Right renal pelvis (tissue), 4 donors: ENCODE measurements around the gene ITPR1. TPM values are rescaled to one million over a fixed set of nuclear protein-coding genes. Genes with fewer than 3 reads are reported as not detected.

ENCODE experiments used
- DNase-seq, 4 donors: peaks; one replicate each; pipeline ENCODE4 v3.0.0-alpha.2; 2013; ENCODE audit warnings: low read depth in 4 of 4, low spot score in 3 of 4, missing footprints in 1 of 4
- polyA plus RNA-seq, 4 donors: library from polyadenylated mRNA; unstranded; fragments of 120-200 nt; gene quantifications; one replicate each; pipeline ENCODE4 v1.2.1, GENCODE V29; 2013; ENCODE audit not compliant: insufficient read length in 4 of 4

The ITPR1 gene
- polyA plus RNA-seq, 4 donors, result 48.1 to 61.2 (median 53.4) TPM

DNA sequence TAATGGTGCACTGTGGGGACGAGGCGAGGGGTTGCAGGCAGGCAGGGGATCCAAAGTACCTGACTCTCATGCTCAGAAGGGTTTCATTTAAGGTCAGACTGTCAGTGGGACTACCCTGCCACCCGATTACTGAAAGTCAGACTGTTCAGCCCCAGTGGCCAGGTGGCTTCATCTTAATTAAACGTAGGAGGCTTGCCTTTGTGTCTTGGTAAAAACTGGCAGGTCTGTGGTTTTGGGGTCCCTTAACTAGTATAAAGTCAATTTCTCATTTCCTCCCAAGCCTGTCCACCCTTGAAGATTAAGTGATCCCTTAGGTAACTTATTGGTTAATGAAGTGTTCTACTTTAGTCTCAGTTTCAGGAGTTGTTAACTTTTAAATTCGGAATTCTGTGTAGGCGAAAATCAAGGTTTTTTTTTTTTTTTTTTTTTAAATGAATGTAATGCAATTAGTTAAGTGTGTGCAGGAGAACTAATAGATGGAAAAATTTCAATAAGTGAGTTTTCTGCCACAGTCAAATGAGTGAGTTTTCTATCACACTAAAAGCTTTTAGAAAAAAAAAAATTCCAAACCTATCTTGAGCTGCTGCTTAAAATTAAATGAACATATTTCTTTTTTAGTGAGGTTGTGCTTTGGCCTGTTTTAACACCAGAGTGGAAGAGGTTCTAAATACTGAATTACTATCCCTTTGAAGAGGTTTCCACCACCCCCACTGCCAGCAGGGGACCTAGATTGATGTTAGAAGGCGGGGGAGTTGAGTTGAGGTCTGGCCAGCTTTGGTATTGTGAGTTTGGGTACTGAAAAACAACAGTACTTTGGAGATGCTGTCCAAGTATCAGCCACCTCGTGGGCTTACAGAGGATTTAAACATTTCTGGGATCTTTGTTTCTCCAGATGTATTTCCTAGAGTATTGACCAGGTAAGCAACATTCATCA lies 15.2 kb downstream of the ITPR1 start:
- no peak for DNase-seq

DNA sequence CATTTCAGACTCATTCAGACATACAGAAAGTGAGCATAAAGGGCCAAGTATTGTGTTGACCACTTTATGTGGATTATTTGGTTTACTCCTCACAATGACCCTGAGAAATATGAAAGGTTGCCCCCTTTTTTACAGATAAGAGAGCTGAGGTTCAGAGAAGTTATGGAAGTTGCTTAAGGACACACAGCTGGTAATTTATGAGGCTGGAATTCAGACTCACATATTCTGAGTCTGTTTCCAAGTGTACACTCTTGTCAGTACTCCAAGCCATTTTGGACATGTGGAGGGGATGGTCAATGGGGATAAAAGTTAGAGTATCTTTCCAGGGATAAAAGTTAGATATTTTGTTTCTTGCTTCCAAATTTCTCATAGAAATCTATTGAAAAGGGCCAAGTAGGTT lies 15.9 kb downstream of the ITPR1 start:
- no peak for DNase-seq

DNA sequence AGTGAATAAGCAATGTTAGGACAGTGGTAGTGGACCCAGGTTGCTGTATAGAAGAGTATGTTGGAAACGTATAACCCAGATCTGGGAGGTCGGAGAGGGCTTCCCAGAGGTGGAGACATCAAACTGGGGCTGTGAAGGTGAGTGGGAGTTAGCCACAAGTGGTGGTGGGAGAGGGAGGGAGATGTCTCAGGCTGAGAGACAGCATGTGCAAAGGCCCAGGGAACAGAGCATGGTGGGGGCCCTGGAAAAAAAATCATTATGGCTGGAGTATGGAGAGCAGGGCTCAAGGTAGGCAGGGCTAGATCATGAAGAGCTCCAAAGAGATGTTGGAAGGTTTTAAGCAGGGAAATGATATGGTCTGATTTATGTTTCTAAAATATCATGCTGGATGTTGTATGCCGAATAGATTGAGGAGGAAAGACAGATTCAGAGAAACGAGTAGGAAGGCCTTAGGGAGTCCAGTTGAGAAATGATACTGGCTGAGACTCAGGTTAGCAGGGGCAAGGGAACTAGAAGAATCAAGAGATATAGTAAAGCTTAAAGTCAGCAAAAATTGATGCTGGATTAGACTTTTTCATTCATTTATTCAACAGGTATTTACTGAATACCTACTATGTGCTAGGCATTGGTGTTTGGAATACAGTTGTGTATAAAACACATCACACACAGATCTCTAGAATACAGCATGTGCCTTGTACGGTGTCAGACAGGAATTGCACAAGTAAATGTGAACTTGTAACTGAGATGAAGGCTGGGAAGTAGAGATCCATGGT lies 17.0 kb downstream of the ITPR1 start:
- no peak for DNase-seq

DNA sequence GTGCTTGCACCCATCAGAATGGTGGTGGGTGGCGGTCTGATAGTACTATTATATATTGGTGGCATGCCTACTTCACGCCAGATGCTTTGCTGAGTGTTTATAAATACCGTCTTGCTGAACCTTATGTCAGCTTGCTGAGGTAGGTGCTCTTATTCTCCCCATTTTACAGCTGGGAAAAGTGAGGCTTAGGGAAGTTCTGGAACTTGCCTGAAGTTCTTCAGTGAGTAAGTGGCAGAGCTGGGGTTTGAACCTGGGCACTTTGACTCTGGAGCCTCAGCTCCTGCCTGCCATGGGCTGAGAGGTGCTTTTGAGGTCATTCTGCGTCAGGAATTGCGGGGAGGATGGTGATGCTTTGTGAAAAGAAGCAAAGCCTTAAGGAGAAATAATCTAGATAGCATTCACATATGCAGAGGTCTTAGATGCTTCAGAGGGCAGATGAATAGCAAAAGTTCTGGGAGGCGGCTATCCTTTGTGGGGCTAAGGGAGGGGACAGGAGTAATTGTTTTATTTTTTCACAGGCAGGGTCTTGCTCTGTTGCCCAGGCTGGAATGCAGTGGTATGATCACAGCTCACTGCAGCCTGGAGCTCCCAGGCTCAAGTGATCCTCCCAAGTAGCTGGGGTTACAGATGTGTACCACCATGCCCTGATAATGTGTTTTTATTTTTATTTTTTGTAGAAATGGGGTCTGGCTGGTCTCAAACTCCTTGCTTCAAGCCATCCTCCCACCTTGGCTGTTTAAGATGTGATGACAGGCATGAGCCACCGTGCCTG lies 18.5 kb downstream of the ITPR1 start:
- DNase-seq, result no peak

DNA sequence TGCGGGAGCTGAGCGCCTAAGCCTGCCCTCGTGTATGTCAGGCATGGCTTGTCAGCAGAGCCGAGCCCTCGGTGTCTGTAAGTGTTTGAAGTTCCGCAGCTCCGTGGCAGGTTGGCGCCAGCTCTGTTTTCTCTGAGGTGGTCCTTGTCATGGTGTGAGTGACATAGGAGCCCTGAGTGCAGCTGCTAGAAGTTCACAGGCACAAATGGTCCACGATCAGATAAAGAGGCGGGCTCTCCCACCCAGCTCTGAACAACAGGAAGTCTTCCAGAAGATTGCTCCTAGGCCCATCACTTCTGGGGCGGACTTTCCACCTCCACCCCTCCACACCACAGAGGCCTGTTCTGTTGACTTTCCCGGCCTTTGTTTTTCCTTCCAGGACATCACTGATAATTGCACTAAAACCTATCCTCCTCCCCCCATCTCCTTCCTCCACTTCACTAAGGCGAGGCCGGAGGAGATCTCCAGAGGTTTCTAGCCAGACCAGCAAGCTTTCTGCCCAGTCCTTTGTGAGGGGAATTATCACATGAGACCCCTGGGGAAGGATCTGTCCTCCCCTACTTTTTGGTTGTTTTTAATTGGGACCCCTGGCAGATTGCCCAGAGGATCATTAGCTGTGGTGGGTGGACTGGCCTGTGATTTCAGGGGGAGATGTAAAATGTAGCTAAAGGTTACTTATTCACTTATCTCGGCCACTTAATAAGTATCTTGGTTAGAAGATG lies 19.9 kb downstream of the ITPR1 start:
- DNase-seq, result peak in 1 of 4 donors; percentile 68

DNA sequence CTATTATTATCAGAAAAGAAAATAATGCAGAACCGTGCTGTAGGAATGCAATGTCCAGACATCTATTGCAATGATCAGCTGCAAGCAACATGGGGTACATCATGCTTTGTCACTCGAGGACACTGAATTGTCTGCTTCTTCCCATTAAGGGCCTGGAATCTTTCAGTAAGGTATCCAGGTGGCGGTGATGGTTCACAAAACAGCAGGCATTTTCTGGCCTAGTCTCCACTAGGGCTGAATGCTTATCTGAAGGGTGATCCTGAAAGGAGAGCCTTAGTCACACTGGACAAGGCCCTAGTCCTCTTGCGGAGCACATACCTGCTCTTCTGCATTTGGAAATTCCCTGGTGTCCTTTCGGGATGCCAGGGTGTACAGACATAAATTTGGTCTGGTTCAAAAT lies 21.2 kb downstream of the ITPR1 start:
- no peak for DNase-seq

DNA sequence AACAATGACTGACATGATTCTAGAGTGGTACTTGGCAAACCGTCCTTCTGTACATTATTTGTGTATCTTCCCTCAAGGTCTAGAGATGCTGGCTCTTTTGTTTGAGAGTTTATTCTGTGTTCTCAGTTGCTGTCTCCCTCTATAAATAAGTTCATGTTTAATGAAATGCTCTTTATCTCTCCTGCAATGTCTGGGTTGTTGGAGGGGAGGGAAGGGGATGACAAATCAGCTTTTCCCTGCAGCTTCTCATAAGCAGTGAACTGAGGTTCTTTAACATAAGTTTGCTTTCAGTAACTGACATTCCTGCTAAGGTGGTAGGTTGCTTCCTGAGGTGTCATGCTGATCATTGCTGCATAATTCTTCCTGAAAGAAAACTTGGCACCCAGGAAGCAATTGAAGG lies 21.8 kb downstream of the ITPR1 start:
- DNase-seq, result no peak

DNA sequence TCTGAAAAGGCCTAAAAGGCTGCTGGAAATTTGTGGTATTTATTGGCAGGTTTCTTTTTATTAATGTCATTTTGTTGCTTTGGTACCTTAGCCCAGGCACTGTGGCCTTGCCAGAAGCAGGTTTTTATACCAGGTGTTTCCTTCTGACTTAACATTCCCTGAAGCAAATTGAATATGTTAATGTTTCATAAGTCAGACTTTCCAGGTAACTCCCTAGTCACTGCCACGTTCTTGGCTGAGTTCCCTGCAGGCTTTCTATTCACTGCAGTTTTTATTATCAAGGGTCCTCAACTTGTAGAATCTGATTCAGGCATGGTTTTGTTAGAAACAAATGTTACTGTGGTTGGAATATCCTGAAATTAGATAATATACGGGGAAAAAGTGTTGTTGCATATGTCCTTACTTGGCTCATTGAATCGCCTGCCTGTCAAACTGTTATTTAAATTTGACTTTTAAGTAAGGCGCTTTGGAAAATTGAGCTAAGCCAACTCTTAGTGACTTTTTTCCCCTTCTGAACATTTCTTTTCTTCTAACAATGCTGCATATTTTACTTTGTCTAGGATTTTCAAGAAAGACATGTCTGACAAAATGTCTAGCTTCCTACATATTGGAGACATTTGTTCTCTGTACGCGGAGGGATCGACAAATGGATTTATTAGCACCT lies 22.9 kb downstream of the ITPR1 start:
- DNase-seq, result no peak

DNA sequence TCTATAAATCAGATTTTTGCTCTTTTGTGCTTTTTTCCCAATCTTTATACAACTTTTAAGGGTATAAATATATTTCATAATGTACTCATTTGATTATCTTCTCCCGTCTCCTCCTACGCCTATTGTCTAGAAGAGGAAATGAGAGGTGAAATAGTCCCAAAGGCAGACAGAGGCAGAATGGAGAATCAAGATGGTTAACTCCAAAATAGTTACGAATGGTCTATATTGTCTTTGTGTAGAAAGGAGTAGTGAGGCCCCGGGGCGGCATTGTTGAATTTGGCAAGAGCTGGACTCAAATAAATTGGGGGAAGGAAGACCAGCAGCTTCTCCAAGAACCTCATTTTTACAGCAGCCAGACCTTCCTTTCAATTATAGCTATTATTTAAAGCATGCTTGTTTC lies 23.9 kb downstream of the ITPR1 start:
- DNase-seq, result no peak

DNA sequence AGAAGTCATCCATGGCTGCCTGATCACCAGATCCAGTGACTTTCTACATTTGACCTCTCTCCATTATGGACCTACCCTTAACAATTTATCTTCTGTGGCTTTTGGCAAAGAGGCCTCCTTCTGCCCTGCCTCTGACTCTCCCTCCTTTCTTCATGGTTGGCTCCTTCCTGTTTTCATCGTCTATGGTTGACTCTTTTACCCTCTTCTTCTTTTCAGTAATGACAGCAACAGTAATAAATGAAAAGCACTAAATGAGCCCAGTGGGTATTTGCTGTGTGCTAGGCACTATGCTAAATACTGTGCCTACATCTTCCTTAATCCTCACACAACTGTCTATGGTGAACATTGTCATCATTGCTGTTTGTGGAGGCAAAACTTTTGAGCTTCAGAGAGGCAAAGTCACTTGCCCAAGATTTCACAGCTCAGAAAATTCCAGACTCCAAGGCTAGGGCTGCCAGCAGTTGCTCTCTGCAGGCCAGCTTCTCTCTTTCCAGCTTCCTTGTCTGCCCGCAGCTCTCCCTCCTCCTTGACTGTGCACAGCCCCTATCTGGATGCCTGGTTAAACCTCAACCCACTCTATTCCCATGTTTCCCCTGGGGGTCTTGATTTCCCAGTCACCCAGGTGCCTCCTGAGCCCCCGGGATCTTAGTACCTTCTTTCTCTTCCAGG lies 24.6 kb downstream of the ITPR1 start:
- no peak for DNase-seq

DNA sequence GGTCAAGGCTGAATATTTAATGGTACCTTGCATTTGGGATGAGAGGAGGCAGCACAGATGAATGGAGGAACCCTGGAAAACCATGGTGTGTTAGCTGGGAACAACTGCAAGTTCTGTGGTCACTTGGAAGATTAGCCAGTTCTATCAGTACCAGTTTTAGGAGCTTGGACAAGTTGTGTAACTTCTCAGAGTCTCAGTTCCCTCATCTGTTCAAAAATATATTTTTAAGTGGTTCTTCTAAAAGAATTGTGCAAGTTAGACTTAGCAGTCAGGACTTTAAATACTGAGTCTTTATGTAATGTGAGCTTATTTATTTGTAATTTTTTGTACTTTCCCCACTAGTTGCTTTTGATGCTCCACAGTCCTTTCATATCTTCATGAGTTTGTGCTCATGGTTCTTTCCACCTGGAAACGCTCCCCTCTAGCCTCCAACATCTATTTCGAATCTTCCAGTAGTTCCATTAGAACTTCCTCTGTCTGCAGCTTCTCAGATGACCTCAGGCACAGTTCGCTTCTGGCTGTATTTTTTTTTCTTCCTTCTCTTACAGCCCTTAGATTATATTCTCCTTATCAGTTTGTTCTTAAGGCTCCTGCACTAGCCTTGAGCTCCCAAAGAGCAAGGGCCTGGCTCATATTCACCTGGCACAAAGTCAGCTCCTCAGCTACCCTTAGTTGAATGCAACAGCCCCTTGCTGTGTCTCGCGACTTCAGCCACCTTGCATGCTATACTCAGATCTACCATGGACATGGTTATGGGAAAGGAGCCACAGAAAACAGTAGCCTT lies 27.1 kb downstream of the ITPR1 start:
- no peak for DNase-seq

DNA sequence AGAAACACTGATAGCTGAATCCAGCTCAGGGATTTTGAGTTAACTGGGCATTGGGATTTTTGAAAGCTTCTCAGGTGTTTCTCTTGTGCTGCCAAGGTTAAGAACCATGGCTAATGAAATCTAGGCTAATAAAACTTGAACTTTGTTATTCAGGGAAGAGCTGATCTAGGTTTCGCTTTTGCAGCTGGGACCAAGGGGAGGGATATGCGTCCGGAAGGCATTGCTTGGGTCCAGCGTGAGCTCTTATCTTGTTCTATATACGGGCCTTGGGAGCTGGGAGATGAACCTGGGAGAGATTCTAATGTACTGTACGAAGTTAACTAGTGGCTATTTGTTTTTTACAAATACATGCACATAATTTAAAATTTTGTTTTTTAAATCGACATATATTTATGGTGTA lies 29.8 kb downstream of the ITPR1 start:
- DNase-seq, result no peak

DNA sequence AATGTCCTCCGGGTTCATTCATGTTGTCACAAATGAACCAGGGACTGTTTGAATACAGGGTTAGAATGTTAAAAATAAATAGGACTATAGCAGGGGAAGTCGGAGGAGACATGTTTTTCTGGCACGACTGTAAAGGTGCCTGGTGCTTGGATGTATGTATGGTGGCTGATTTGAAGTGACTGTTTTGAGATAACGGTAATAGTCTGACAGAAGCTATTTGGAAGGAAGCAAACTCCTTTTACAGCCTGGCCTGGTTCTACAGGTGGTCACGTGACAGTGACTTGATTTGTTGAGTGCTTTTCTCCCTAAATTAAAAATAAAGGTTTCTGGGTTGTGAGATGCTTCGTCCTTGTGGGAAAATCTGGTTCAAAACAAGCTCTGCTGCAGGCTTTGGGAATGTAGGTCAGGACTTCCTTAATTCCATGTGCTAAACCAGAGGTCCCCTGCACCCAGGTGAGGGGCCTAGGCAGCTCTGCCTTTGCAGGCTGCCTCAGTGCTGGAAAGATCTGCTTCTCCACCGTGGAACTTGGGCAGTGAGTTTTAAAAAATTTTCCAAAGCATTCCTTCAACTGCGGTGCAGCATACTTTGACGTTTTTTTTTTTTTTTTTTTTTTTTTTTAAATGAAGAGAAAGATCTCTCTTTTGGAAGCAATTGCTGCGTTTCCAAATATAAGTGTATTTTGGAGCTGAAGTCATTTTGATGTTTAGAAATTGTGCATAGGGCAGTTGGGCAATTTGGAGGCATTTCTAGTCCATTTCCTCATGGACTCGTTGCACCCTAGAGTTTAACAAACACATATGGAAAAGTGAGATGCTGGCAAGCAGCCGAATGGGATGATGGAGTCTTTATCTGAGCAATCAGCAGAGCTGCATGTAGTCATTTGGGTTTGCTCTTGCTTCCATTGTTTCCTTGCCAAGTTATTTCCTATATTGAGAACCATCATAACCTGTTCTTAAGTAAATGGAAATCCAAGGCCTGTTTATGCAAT lies 30.9 kb downstream of the ITPR1 start:
- no peak for DNase-seq

DNA sequence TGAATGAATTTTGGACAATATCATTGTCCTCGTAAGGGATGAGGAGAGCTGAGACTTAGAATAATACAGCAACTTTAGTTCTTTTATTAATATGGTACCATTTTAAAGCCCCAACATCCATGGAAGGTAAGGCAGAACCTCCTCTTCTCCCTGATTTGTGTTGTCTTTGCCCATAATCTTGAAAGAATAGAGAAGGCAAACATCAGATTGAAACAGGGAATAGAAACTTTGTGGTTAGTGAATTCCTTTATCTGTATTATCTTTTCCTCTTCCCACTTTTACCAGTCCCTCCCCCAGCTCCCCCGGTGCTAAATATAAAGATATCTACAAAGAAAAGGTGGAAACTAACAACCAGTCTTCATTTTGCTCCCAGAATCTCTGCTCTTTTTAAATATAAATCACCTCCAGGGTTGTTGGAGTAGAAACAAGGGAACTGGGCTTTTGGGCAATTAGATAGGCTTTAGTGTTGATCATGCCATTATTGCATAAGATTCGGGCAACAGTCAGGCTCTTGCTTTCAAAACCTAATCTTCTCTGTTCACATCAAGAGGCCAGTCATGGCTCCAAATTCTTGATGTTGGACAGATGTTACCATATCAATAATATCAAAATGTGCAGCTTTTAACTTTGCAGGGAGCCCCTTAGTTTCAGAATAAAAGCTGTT lies 32.5 kb downstream of the ITPR1 start:
- no peak for DNase-seq

DNA sequence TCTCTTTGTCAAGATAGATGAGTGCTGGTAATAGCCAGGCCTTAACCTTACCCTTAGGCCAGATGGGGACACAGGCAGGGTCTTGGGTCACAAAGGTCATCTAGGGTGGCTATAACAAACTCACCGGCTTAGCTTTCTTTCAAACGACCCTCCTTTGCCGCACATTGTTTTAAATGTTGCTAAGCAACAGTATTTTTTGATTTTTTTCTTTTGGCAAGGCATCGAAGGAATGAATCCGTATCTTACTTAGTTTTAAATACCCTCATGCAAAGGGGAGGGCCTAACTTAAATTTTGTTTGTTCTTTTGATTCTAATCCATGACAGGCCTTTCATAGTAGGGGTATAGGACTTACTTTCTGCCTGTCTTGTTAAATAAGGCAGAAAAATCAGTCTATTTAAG lies 35.2 kb downstream of the ITPR1 start:
- DNase-seq, result no peak

DNA sequence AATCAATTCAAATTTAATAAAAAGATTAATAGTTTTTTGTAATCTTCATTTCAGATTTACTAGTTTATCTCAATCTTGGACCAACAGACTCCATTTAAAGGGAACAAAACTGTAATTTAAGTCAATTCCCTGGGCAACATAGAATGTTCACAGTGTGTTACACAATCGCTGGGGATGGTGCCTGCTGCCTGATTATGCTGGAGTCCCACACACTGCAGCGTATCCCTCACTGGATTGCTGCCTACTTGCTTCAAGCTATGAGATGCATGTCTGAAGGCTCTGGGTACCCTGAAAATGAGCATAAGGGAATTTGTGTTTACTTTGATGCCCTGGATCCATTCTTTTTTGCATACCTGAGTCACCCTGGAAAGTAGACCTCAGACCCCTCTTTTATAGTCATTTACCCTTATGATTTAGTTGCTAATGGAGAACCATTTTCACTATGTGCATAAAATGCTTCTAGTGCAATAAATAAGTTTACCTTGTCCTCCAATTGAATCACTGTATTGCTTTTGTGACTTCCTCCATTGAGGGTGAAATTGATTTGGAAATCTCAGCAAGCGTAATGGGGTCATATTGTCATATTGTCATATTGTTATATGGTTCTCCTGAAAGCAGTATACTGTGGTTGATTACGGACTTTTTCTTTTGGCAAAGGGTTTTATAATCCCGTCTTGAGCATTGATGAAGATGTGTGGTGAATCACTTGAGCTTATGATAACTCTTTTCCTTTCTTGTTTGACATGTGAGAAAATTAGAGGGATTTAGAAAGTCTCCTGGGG lies 35.9 kb downstream of the ITPR1 start:
- DNase-seq, result no peak
